ENCODE data around the gene ARFGAP2. TPM values are rescaled to one million over a fixed set of nuclear protein-coding genes. Genes with fewer than 3 reads are reported as not detected.

ARFGAP2 gene
- total and polyA plus RNA-seq, 8 donors: 40.1 to 78.9 (median 63.3) TPM

DNA sequence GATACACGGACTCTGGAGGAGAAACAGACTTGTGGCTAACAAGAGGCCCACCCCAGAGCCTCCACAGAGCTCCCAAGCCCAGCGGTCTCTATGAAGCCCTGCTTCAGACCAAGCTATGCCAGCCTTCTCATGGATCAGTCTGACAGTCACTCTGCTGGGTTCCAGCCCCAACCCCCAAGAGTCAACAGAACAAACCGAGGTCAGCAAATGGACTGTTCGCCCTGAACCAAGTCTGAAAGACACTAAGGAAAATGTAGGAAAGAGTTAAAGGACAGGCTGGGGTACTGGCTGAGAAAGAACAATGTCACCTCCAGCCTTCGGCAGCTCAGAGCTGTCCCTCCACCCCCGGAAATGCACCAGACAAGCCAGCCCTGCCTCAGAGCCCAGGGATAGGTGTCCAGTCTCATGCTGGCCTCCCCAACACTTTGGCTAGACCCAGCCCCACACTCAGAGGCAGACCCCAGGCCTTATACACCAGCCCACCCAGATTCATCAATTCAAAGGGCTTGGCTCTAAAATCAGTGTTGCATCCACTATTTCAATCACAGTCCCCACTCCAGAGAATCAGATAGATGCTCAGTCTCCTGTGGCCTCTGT lies 3.8 kb downstream of the ARFGAP2 start:
- FAIRE-seq (no peak), DNase-seq (no peak), ATAC-seq (no peak)
- Histone ChIP-seq H3K4me3 (no peak overlapping the region), H3K27ac (no peak overlapping the region), H3K9me3 (no peaks in the 10 kb centered on the region), H3K27me3 (no peaks in the 10 kb centered on the region), H3K36me3 (peaks cover 7 to 42% (median 24%) of the 10 kb centered on the region in 3 donors), H3K4me1 (peaks cover 10 to 13% (median 11%) of the 10 kb centered on the region in 3 donors)
- WGBS, 2 donors: 60 to 61% methylated on average over 6 of the region's 6 CpGs
- intact Hi-C loops (cut with DNase I): loop anchor here in 1 of 3 donors (10.0 kb wide), 1 partner anchor 182 kb away; the partner anchor contains the start of gene MYBPC3
- TF ChIP-seq, protein P1, sequence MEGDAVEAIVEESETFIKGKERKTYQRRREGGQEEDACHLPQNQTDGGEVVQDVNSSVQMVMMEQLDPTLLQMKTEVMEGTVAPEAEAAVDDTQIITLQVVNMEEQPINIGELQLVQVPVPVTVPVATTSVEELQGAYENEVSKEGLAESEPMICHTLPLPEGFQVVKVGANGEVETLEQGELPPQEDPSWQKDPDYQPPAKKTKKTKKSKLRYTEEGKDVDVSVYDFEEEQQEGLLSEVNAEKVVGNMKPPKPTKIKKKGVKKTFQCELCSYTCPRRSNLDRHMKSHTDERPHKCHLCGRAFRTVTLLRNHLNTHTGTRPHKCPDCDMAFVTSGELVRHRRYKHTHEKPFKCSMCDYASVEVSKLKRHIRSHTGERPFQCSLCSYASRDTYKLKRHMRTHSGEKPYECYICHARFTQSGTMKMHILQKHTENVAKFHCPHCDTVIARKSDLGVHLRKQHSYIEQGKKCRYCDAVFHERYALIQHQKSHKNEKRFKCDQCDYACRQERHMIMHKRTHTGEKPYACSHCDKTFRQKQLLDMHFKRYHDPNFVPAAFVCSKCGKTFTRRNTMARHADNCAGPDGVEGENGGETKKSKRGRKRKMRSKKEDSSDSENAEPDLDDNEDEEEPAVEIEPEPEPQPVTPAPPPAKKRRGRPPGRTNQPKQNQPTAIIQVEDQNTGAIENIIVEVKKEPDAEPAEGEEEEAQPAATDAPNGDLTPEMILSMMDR (IDR thresholded peaks at IDR 0.05): no peak

DNA sequence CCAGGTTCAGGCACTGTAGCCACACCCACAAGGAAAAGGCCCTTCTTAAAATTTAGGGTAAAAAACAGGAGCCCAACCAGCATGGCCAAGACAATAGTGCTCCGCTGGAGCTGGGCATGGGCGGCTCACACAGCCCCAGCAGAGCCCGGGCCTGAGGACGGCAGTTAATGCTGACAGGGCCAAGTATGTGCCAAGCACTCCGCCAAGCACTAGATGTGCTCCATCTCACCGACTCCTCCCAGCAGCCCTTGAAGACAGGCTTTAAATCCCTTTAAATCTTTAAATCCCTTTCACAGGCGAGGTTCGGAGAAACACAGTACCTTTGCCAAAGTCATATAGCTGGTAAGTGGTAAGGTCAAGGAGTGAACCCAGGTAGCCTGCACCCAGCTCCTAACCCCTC lies 4.8 kb downstream of the ARFGAP2 start:
- Histone ChIP-seq H3K36me3 (peaks cover 12 to 52% (median 33%) of the 10 kb centered on the region in 3 donors), H3K4me1 (peaks cover 8 to 11% (median 11%) of the 10 kb centered on the region in 3 donors), H3K4me3 (no peak overlapping the region), H3K27ac (no peak overlapping the region), H3K9me3 (no peaks in the 10 kb centered on the region), H3K27me3 (no peaks in the 10 kb centered on the region)
- TF ChIP-seq, protein P1 (IDR thresholded peaks at IDR 0.05): no peak
- DNase-seq (no peak), FAIRE-seq (no peak), ATAC-seq (no peak)
- 75 to 77% methylated on average over 8 of the region's 8 CpGs for WGBS, 2 donors
- intact Hi-C loops (cut with DNase I): loop anchor here in 1 of 3 donors (10.0 kb wide), 1 partner anchor 183 kb away; the partner anchor contains the start of gene MYBPC3

DNA sequence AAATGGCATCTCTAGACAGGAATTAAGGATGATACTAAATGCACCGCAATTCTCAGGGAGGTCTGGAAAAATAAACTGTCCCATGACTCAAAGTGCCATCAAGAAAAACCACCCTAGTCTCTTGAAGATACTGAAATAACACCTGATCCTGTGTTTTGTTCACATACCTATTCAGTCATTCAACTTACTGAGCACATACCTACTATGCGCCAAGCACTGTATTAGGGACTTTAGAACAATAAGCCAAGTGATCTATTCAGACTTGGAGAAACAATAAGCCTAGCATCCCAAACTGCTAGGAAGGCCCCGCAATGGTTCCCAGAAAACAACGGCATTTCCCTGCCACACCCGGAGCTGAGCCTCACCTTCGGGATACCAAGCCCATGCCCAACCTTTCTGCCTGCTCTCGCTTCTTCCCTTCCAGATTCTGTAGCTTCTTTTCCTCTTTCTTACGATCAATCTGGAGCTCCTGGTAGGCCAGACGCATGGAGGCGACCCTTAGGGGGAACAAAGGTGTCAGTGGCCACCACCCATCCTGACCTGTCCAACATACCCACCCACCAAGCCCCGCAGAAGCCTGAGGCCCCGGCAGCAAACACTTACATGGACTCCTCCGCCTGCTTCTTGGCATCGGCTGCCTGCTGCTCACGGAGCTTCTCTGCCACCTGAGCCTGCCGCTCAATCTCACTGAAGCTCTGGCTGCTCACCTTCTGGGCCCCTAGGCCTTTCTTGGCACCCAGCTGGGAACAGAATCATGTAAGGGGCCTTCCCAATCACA lies 5.4 kb downstream of the ARFGAP2 start:
- no peaks in the 10 kb centered on the region for H3K27me3 ChIP-seq
- DNase-seq: no peak
- no peaks in the 10 kb centered on the region for H3K9me3 ChIP-seq
- intact Hi-C loops (cut with DNase I): loop anchor here in 1 of 3 donors (10.0 kb wide), 1 partner anchor 184 kb away; the partner anchor contains the start of gene MYBPC3
- H3K36me3 ChIP-seq: peaks cover 18 to 58% (median 39%) of the 10 kb centered on the region in 3 donors
- peaks cover 8 to 11% (median 11%) of the 10 kb centered on the region in 3 donors for H3K4me1 ChIP-seq
- H3K4me3 ChIP-seq: no peak overlapping the region
- ATAC-seq: no peak
- WGBS, 2 donors: 89 to 90% methylated on average over 16 of the region's 16 CpGs
- no peak for FAIRE-seq
- H3K27ac ChIP-seq: no peak overlapping the region
- TF ChIP-seq, protein P1 (IDR thresholded peaks at IDR 0.05): no peak

DNA sequence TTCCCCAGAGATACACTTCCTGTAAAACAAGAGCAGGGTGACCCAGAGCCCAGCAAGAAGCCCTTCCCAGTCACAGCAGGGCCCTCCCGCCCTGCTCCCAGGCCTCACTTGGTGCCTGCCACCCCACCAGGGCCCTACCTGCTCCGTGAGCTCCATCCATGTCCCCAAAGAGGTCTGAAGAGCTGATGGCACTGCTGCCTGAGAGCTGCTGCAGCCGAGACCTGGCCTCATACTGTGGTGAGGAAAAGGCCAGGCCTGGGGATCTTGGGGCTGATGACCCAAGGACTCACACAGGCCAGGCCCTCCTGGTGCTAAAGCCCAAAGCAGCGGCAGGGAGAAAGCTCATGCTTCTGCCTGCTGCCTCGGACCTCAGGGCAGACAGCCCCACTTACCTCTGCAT lies 10.3 kb downstream of the ARFGAP2 start:
- intact Hi-C loops (cut with DNase I): loop anchor here in 1 of 3 donors (10.0 kb wide), 1 partner anchor 282 kb away; no protein-coding TSS in a partner anchor
- H3K36me3 ChIP-seq: peaks cover 24 to 71% (median 52%) of the 10 kb centered on the region in 3 donors
- TF ChIP-seq, protein P1 (IDR thresholded peaks at IDR 0.05): no peak
- FAIRE-seq (no peak), DNase-seq (no peak), ATAC-seq (no peak)
- H3K27ac ChIP-seq: no peak overlapping the region
- 91 to 98% methylated on average over 5 of the region's 5 CpGs for WGBS, 2 donors
- no peak overlapping the region for H3K4me3 ChIP-seq
- H3K4me1 ChIP-seq: no peaks in the 10 kb centered on the region
- no peaks in the 10 kb centered on the region for H3K27me3 ChIP-seq
- no peaks in the 10 kb centered on the region for H3K9me3 ChIP-seq

Data from pancreas (tissue), 10 donors.